Spleen (tissue), 7 donors: ENCODE data around the gene ADRA2A.

Source experiments
- CTCF ChIP-seq, 11 experiments: fragments of 200-600 bp in 7 of 11; fragments of 450-650 bp in 4 of 11; sonication (generic) in 4 of 11; IDR thresholded peaks in 8 of 11; conservative IDR thresholded peaks in 3 of 11; 1 replicate in 7 of 11; 2 replicates in 4 of 11; pipeline versions ENCODE4 v1.4.0 to v1.8.0; 2016 to 2021; ENCODE audit warnings: antibody characterized with exemption in 11 of 11, inconsistent platforms in 4 of 11, mild to moderate bottlenecking in 1 of 11
- POLR2A ChIP-seq, 3 donors: fragments of 450-650 bp; IDR thresholded peaks; one replicate each; pipeline ENCODE4 v1.5.1; 2017; ENCODE audit warnings: antibody characterized with exemption in 3 of 3, mild to moderate bottlenecking in 1 of 3
- POLR2AphosphoS5 ChIP-seq, 3 donors: sonication (generic); formaldehyde crosslinking; IDR thresholded peaks; one replicate each; pipeline ENCODE4 v1.5.1; 2017; ENCODE audit warnings: antibody characterized with exemption in 3 of 3
- donor health status: DM: no; HTN: no; CAD: no; lungs with moderate emphysema.
- donor health status: DM: no; HTN: no; CAD: no.
- donor health status: DM: no; HTN: no; CAD: no.

DNA sequence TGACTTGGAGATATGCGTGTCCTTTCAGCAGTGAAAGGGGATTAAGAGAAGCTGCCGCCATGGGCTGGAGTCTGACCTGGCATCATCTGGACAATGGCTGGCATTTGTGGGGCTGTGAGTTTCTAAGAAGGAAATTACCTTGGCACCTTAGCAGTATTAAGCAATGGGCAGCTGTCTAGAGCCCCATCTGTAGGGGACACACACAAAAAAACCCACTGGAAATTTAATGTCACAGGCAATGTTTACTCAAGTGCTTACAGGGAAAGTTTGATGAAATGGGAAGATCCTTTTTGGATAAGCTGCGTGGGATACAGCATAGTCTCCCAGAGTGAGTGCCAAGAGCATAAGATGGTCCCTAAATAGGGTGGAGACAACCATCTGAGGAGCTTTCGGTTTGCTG, 25.0 kb downstream of the ADRA2A start:
- TF ChIP-seq POLR2AphosphoS5 (IDR thresholded peaks at IDR 0.05) (no peak), CTCF (IDR thresholded peaks at IDR 0.05 in 8 of 11, conservative IDR thresholded peaks at IDR 0.05 in 3 of 11) (no peak), POLR2A (IDR thresholded peaks at IDR 0.05) (no peak)
